Measurements from ENCODE around the gene KCNAB1.
"Not testable (repeated sequence)": the region's sequence is repeated elsewhere in the genome, so short reads cannot be mapped to it uniquely, and the experiment has no call there.

KCNAB1 gene

GRCh38 chr3:156551261-156551660, 430.9 kb downstream of the KCNAB1 start:
- no peak for DNase-seq

GRCh38 chr3:156551746-156552145, 431.4 kb downstream of the KCNAB1 start:
- no peak for DNase-seq

- no peak for DNase-seq
Observed at GRCh38 chr3:156552973-156553372, 432.6 kb downstream of the KCNAB1 start.

GRCh38 chr3:156553705-156554356, 433.5 kb downstream of the KCNAB1 start:
- DNase-seq, result peak; percentile 2

GRCh38 chr3:156554515-156554841, 434.1 kb downstream of the KCNAB1 start:
- no peak for DNase-seq

GRCh38 chr3:156554842-156555687, 434.7 kb downstream of the KCNAB1 start, which contains the start of gene SSR3:
Gene SSR3, minus strand, starts transcription at chr3:156555117. Its CDS starts 28 bp downstream, at chr3:156555089.
- peak; percentile 99 for DNase-seq

GRCh38 chr3:156558389-156558788, 438.0 kb downstream of the KCNAB1 start:
- DNase-seq, result no peak

- DNase-seq, result no peak
Observed at GRCh38 chr3:156559321-156559720, 438.9 kb downstream of the KCNAB1 start.

GRCh38 chr3:156561533-156561932, 441.2 kb downstream of the KCNAB1 start:
- no peak for DNase-seq

- not testable (repeated sequence) for DNase-seq
Observed at GRCh38 chr3:156562486-156562885, 442.1 kb downstream of the KCNAB1 start.

- no peak for DNase-seq
Observed at GRCh38 chr3:156563900-156564682, 443.7 kb downstream of the KCNAB1 start.

GRCh38 chr3:156569016-156569415, 448.6 kb downstream of the KCNAB1 start:
- DNase-seq, result not testable (repeated sequence)

- DNase-seq, result not testable (repeated sequence)
Observed at GRCh38 chr3:156569881-156570280, 449.5 kb downstream of the KCNAB1 start.

GRCh38 chr3:156575641-156576040, 455.3 kb downstream of the KCNAB1 start:
- DNase-seq, result no peak

GRCh38 chr3:156576051-156576450, 455.7 kb downstream of the KCNAB1 start:
- DNase-seq, result no peak

GRCh38 chr3:156576651-156577348, 456.4 kb downstream of the KCNAB1 start:
- DNase-seq, result no peak

GRCh38 chr3:156577736-156578135, 457.4 kb downstream of the KCNAB1 start:
- DNase-seq, result no peak

- no peak for DNase-seq
Observed at GRCh38 chr3:156579427-156579851, 459.1 kb downstream of the KCNAB1 start.

GRCh38 chr3:156581033-156581432, 460.7 kb downstream of the KCNAB1 start:
- no peak for DNase-seq

- no peak for DNase-seq
Observed at GRCh38 chr3:156581954-156582353, 461.6 kb downstream of the KCNAB1 start.

GRCh38 chr3:156582532-156583183, 462.3 kb downstream of the KCNAB1 start:
- DNase-seq, result no peak

GRCh38 chr3:156583469-156583868, 463.1 kb downstream of the KCNAB1 start:
- DNase-seq, result no peak

Measured in CD4-positive, alpha-beta T cell treated with Interleukin-17A for 1 hour (primary cell).